Activated effector memory CD4-positive, alpha-beta T cell treated with anti-CD3 and anti-CD28 coated beads, Interleukin-2, amount 50 U/mL, for 16 hours (primary cell): Measurements from ENCODE around the gene TEKT3.
A peak's percentile ranks its signal among the peaks of the same experiment; 100 is the strongest.

Experiments
- DNase-seq: peaks from one replicate; pipeline ENCODE4 v3.0.0-alpha.2; 2020

Gene TEKT3

GRCh38 chr17:15263206-15263579, 78.2 kb downstream of the TEKT3 start:
- no peak for DNase-seq

GRCh38 chr17:15262291-15263205, 78.8 kb downstream of the TEKT3 start:
- DNase-seq, result no peak

DNA sequence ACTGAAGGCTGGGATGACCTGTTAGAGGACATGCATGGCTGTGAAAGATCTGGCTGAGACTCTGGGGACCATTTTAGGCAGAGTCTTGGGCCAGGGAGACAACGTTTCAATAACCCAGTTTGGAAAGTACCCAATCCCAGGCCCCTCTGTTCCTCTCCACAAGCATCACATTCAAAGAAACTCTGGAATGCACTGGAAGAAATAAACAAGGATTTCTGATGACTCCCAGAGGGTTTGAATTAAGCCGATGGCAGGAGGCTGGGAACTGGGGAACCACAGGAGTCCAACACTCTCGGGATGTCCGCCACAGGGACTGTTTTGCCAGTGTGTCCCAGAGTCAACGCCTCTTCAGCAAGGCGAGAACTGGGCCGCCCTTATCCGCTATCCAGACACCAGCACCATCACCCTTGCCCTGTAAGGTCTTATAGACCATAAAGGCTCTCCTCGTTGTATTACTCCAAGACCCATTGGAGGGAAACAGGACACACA, 79.6 kb downstream of the TEKT3 start:
- no peak for DNase-seq

- no peak for DNase-seq
Measured at GRCh38 chr17:15261258-15261801, 80.1 kb downstream of the TEKT3 start.

DNA sequence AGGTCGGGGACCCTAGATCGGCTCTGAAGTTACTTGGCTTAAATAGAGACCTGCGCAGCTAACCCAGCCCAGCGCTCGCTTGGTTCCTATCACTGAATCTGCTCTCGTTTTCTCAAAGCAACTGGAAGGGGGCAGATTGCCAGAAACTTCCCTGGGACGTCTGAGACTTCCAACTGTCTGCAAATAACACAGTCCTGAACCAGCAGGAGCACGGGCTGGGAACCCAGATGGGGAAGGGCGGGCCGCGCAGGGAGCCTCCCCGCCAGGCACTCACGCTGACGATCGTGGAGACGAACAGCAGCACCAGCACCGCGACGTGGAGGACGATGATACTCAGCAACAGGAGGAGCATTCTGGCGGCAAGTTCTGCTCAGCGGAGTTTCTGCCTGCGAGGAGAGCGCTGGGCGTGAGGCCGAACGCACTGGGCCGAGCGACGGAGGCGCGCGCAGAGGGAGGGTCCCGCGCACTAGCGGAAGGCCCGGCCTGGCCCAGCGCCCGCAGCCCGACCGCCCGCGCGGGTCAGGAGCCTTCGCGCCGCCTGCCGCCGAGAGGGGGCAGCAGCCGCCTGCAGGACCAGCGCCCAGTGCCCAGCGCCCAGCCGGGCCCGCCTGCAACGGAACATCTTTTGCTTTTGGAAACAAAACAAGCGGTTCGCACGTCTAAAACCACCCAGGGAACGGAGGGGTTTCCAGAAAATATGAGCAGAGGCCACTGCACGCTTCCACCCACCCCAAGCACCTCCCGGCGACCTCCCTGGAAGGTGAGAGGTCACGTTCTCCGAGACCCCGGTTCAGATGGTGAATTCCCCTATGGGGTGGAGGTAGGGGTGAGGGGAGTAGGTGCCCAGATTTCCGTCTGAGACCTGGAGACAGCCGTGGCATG, 80.8 kb downstream of the TEKT3 start:
- DNase-seq, result peak; percentile 77

DNA sequence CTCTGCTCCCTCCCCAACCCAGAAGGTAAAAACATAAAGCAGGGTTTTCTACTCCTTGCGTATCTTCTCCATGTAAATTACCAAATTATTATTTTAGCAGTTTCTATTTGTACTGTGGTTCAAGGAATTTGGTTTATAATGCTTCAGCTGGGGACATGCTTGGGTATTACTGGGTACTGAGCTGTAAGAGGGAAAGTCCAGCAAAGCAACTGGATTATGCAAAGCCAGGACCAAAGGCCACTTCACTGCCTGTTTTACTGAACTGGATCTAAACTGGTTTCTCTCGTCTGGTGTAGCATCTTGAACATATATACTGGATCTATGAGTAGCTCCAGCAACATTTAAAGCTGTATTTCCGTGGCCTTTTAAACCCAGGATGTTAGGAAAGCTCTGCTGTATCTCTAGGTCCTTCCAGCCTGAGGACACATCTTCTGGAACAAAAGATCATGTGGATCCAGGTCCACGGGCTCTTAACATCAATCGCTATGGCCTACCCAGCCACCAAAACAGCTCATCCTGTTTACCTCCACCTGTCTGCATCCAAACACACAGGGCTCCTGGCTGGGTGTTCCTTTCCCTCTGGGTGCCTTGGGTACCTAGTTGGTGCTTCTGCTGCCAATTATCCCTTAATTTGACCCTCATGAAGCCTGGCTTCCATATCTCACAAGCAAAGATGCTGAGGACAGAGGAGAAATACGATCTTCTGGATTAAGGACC, 83.4 kb downstream of the TEKT3 start:
- DNase-seq, result no peak

DNA sequence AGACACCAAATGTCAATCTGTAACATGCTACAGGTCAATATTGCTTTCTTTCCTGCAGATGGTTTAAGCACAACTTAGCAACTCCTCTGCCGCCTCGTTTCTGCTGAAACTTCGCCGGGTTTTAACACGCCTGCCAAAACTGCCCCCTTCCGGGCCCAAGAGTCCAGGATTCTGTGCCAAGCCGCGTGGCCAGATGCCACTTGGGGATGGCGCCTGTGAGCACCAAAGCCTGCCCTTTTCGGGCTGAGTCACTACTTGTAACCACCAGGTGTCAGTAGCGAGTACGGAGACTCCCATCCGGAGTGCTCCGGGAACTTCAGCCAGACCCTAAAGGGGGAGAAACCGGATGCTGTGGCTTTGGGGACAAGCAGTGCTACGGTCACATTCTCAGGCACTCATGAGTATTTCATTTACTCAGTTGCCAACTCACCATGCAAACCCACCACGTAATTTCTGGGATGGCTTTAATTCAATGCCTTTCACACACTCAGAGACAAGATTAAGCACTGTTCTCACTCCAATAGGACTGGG, 84.1 kb downstream of the TEKT3 start:
- DNase-seq, result peak; percentile 79

DNA sequence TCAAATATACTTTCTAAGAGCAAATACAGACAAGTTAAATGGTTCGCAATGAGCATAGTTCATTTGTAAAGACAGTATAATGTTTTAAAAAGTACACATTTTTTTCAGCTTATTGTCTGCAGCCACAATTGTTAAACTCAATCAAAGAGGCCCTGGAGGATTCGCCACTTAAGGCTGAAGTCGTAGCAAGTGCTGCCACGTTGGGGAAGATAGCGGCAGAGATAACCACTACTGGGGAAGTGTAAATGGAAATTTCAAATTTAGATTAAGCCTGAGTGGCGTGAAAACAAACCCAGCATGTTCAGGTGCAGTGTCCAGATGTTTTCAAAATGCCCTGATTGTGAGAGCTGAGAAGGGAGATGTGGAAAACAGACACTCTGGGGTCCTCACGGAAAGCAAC, 84.7 kb downstream of the TEKT3 start:
- DNase-seq, result no peak

DNA sequence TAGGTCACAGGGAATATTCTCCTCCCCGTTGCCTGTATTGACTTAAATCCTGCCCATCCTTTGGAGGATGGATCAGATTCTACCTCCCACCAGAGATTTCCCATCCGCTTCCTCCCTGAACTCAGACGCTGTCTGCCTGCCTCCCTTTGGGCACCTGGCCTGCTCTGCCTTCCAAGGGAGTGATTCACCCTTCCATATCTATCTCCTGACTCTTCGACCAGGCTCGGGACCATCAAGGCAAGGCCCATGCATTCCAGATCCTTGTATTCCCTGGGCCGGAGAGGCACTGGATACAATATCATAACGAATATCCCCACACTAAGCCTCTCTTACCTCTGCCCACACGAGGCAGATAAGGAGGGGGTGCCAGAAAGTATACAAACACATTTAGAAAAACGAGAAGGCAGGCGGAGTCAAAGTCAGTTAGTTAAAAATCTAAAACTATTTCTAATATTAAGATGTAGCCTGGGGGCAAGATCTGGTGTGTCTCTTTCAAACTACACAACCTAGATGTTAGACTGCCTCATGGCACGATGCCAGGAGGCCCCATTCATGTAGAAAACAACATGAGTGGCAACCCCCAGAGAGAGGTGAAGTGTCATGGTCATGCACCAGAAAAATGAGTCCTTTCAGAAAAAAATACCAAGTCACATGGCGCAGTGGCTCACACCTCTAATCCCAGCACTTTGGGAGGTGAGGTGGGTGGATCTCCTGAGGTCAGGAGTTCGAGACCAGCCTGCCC, 85.5 kb downstream of the TEKT3 start:
- DNase-seq, result no peak
